ENCODE results near the gene GDF9.

GDF9 gene

GRCh38 chr5:132873119-132873929 is 7.1 kb upstream of the GDF9 start, which contains the start of gene LEAP2:
LEAP2 (plus strand) TSS chr5:132873668; CDS start chr5:132873695, 27 bp downstream.
- TF ChIP-seq, protein P1, sequence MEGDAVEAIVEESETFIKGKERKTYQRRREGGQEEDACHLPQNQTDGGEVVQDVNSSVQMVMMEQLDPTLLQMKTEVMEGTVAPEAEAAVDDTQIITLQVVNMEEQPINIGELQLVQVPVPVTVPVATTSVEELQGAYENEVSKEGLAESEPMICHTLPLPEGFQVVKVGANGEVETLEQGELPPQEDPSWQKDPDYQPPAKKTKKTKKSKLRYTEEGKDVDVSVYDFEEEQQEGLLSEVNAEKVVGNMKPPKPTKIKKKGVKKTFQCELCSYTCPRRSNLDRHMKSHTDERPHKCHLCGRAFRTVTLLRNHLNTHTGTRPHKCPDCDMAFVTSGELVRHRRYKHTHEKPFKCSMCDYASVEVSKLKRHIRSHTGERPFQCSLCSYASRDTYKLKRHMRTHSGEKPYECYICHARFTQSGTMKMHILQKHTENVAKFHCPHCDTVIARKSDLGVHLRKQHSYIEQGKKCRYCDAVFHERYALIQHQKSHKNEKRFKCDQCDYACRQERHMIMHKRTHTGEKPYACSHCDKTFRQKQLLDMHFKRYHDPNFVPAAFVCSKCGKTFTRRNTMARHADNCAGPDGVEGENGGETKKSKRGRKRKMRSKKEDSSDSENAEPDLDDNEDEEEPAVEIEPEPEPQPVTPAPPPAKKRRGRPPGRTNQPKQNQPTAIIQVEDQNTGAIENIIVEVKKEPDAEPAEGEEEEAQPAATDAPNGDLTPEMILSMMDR (conservative IDR thresholded peaks at IDR 0.05; ENCODE audit: low read depth, low read length): no peak
- no peak for DNase-seq (ENCODE audit: low read depth)

GRCh38 chr5:132872788-132873118 is 6.5 kb upstream of the GDF9 start:
- DNase-seq (ENCODE audit: low read depth): no peak
- H3K4me3 ChIP-seq (ENCODE audit: low read length): no peak overlapping the region
- TF ChIP-seq, protein P1 (conservative IDR thresholded peaks at IDR 0.05; ENCODE audit: low read depth, low read length): no peak

More at GRCh38 chr5:132873119-132873929, 7.1 kb upstream of the GDF9 start, which contains the start of gene LEAP2:
- no peak within 1 kb of the TSS for H3K4me3 ChIP-seq (ENCODE audit: low read length)

DNA sequence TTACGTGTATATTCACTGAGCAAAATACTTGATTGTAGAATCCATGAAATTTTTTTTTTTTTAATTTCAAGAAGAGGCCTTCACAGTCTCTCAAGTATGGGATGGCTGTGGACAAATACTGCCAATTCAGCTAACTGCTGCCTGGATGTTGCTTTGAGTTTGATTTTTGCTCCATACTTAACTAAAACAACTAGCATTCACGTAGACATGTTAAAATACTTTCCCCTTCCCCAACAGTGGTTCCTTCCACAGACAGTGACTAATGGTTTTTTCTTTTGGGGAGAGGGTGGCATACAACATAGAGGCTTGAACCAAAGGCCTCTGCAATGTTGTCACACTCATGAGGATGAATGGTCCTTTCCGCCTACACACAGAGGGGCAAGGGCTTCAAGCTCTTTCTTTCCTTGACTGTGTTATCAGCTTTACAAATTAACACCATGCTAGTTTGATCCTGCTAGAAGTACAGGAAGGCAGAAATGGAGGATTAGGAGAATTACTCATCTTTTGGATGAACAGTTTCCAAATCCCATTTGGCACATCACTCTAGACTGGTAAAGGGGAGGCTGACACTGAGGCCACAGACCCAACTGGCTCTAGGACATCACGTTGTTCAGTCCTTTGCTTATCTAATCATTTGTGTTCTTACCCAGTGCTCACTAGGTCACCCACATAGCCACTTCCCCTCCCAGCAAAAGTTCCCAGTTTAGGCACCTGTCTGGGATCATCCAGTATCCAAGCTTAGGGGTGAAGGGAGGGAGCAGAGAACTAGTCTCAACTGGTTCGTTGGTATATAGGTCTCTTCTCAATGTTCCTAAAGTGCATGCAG is 5.4 kb upstream of the GDF9 start:
- TF ChIP-seq, protein P1 (conservative IDR thresholded peaks at IDR 0.05; ENCODE audit: low read depth, low read length): no peak
- no peak for DNase-seq (ENCODE audit: low read depth)
- H3K4me3 ChIP-seq (ENCODE audit: low read length): no peak overlapping the region

GRCh38 chr5:132870801-132871200 is 4.5 kb upstream of the GDF9 start:
- DNase-seq (ENCODE audit: low read depth): no peak
- H3K4me3 ChIP-seq (ENCODE audit: low read length): no peak overlapping the region
- TF ChIP-seq, protein P1 (conservative IDR thresholded peaks at IDR 0.05; ENCODE audit: low read depth, low read length): no peak

DNA sequence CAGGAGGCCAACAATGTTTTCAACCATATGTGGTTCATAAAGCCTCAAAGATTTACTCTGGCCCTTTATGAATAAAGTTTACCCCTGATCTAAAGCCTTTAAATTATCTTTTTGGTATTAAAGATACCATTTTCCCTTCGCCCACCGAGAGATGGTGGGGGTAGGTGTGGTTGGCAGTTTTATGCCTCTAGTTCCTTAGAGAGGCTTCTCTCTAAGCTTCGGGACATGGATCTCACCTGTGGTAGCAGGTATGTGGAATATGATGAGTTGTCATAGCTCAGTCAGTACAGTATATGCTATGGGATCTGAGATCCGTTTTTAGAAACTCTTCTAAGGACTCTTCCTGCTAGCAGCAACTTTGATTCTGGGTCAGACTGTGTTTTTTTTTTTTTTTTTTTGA is 2.5 kb upstream of the GDF9 start:
- no peak for DNase-seq (ENCODE audit: low read depth)
- H3K4me3 ChIP-seq (ENCODE audit: low read length): no peak overlapping the region
- TF ChIP-seq, protein P1 (conservative IDR thresholded peaks at IDR 0.05; ENCODE audit: low read depth, low read length): no peak

DNA sequence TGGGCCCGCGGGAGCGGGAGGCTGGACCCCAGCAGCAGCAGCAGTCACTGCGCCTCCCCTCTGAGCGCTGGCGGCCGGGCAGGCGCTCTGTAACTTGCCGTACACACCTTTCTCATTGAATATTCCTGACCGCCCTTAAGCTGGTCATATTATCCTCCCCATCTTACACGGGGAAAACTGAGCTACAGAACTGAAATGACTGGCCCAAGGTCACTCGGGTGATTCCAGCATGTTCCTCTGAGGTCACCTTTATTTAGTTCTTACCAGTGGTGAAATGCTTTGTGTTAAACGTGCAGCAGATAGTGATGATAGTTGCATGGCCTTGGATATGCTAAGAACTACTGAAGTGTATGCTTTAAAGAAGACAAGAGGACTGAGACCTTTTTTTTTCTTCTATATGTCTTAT is 780 bp upstream of the GDF9 start:
- TF ChIP-seq, protein P1 (conservative IDR thresholded peaks at IDR 0.05; ENCODE audit: low read depth, low read length): peak; percentile 5
- H3K4me3 ChIP-seq (ENCODE audit: low read length): peak overlapping the region; percentile 95
- no peak for DNase-seq (ENCODE audit: low read depth)

Data from retinal pigment epithelial cell (primary cell).